ENCODE measurements around the gene IPO4.
A peak's percentile ranks its signal among the peaks of the same experiment; 100 is the strongest.

Gene IPO4

GRCh38 chr14:24212924-24213865 is 24.6 kb upstream of the IPO4 start, which contains the start of gene CHMP4A (continued):
- TF ChIP-seq PATZ1 (tag by site-specific recombination; IDR thresholded peaks at IDR 0.05), result peak; percentile 85
- peak; percentile 90 for TF ChIP-seq KLF1 (tag by site-specific recombination; IDR thresholded peaks at IDR 0.05)
- no peak for TF ChIP-seq ZNF521 (tag by site-specific recombination; IDR thresholded peaks at IDR 0.05)
- no peak for TF ChIP-seq ZNF223 (tag by site-specific recombination; IDR thresholded peaks at IDR 0.05)
- no peak for TF ChIP-seq ZNF416 (tag by site-specific recombination; IDR thresholded peaks at IDR 0.05)
- TF ChIP-seq ZNF707 (tag by site-specific recombination; IDR thresholded peaks at IDR 0.05), result no peak
- TF ChIP-seq YY2 (tag by site-specific recombination; IDR thresholded peaks at IDR 0.05), result peak; percentile 38; the same call in 1 of the 2 replicates
- no peak for TF ChIP-seq ZNF391 (tag by site-specific recombination; IDR thresholded peaks at IDR 0.05; ENCODE audit: borderline replicate concordance, low read depth)
- TF ChIP-seq ZNF513 (tag by site-specific recombination; IDR thresholded peaks at IDR 0.05), result no peak
- TF ChIP-seq ZNF843 (tag by site-specific recombination; IDR thresholded peaks at IDR 0.05), result peak; percentile 55; the same call in 1 of the 2 replicates
- no peak for TF ChIP-seq ZNF426 (tag by site-specific recombination; IDR thresholded peaks at IDR 0.05)
- TF ChIP-seq ZNF2 (tag by site-specific recombination; IDR thresholded peaks at IDR 0.05), result peak; percentile 90
- TF ChIP-seq ZNF37A (tag by site-specific recombination; IDR thresholded peaks at IDR 0.05), result no peak
- no peak for TF ChIP-seq ZNF654 (tag by site-specific recombination; IDR thresholded peaks at IDR 0.05; ENCODE audit: low read depth)
- no peak for TF ChIP-seq ZNF248 (tag by site-specific recombination; IDR thresholded peaks at IDR 0.05)
- peak; percentile 64 for TF ChIP-seq ZBTB26 (tag by site-specific recombination; optimal IDR thresholded peaks at IDR 0.05)
- peak; percentile 58; the same call in 1 of the 2 replicates for TF ChIP-seq ZFP69B (tag by site-specific recombination; IDR thresholded peaks at IDR 0.05)
- no peak for TF ChIP-seq GFI1B (tag by site-specific recombination; IDR thresholded peaks at IDR 0.05)
- TF ChIP-seq BCL11A (tag by site-specific recombination; IDR thresholded peaks at IDR 0.05; ENCODE audit: low read depth), result no peak
- no peak for TF ChIP-seq ZNF280C (tag by site-specific recombination; IDR thresholded peaks at IDR 0.05)
- TF ChIP-seq ZNF341 (tag by site-specific recombination; IDR thresholded peaks at IDR 0.05; ENCODE audit: low read depth), result peak; percentile 75
- no peak for TF ChIP-seq ZNF624 (tag by site-specific recombination; IDR thresholded peaks at IDR 0.05)
- peak; percentile 88 for TF ChIP-seq GLIS2 (tag by site-specific recombination; IDR thresholded peaks at IDR 0.05)
- no peak for TF ChIP-seq GLI2 (tag by site-specific recombination; IDR thresholded peaks at IDR 0.05; ENCODE audit: borderline replicate concordance, low read depth)
- no peak for TF ChIP-seq ZNF404 (tag by site-specific recombination; IDR thresholded peaks at IDR 0.05)
- no peak for TF ChIP-seq ZNF362 (tag by site-specific recombination; IDR thresholded peaks at IDR 0.05)
- no peak for TF ChIP-seq RBAK (tag by site-specific recombination; IDR thresholded peaks at IDR 0.05)
- TF ChIP-seq ZBTB17 (tag by site-specific recombination; IDR thresholded peaks at IDR 0.05), result peak; percentile 97
- peak; percentile 37; the same call in 1 of the 2 replicates for TF ChIP-seq ZFHX2 (tag by site-specific recombination; conservative IDR thresholded peaks at IDR 0.05)
- TF ChIP-seq ZNF626 (tag by site-specific recombination; IDR thresholded peaks at IDR 0.05), result no peak
- peak; percentile 81 for TF ChIP-seq SP7 (tag by site-specific recombination; IDR thresholded peaks at IDR 0.05)
